K562 (cell line): ENCODE measurements around the gene SLC22A4. TPM values are rescaled to one million over a fixed set of nuclear protein-coding genes. Genes with fewer than 3 reads are reported as not detected.

Experiments
- EGR1 ChIP-seq: fragments of 450-650 bp; conservative IDR thresholded peaks from 2 replicates; pipeline ENCODE4 v1.6.1; 2017; ENCODE audit warnings: mild to moderate bottlenecking
- MAFF ChIP-seq: IDR thresholded peaks from 2 replicates; pipeline ENCODE4 v1.6.1; 2012; ENCODE audit warnings: low read length, improper control_type of control experiment
- MGA ChIP-seq: fragments of 450-650 bp; IDR thresholded peaks from 2 replicates; pipeline ENCODE4 v1.6.1; 2016; ENCODE audit warnings: mild to moderate bottlenecking, moderate library complexity
- PRDM10 ChIP-seq: fragments of 450-650 bp; IDR thresholded peaks from 2 replicates; pipeline ENCODE4 v1.6.1; 2018; ENCODE audit not compliant: partially characterized antibody
- PYGO2 ChIP-seq: fragments of 450-650 bp; IDR thresholded peaks from 2 replicates; pipeline ENCODE4 v1.6.1; 2016; ENCODE audit warnings: mild to moderate bottlenecking, missing genetic modification characterization, moderate library complexity, missing compliant biosample characterization
- SMC3 ChIP-seq: conservative IDR thresholded peaks from 2 replicates; pipeline ENCODE4 v1.6.1; 2011; ENCODE audit warnings: low read depth, low read length, improper control_type of control experiment; ENCODE audit not compliant: insufficient read depth
- SP2 ChIP-seq: IDR thresholded peaks from 2 replicates; pipeline ENCODE4 v1.6.1; 2011; ENCODE audit warnings: mild to moderate bottlenecking, low read depth, low read length, moderate library complexity; ENCODE audit not compliant: poor library complexity, severe bottlenecking; ENCODE audit errors: extremely low read depth
- polyA plus RNA-seq, 8 experiments: library from polyadenylated mRNA; depleted of rRNA in 4 of 8; stranded (reverse) in 5 of 8; unstranded in 3 of 8; fragments of >200 nt; fragmentation: Nextera tagmentation in 2 of 8; fragmentation: Illumina TruSeq in 1 of 8; extraction: Ambion mirVana in 2 of 8; extraction: Trizol in 1 of 8; gene quantifications; 2 replicates each; pipeline versions ENCODE4 v1.2.1 to v1.2.3, GENCODE V29; 2011 to 2014; ENCODE audit warnings: inconsistent platforms in 1 of 8, missing spikeins in 1 of 8
- total RNA-seq, 7 experiments: library from RNA; depleted of rRNA in 6 of 7; stranded (reverse); fragments of >200 nt in 6 of 7; fragmentation: Illumina TruSeq in 2 of 7; extraction: Trizol in 2 of 7; gene quantifications; 2 replicates each; pipeline versions ENCODE4 v1.2.1 to v1.2.3, GENCODE V29; 2011 to 2021; ENCODE audit warnings: low replicate concordance in 1 of 7
- TF ChIP-seq, protein P1 (sequence below): sonication (generic); formaldehyde crosslinking; IDR thresholded peaks from 2 replicates; pipeline ENCODE4 v1.9.0; 2022; ENCODE audit warnings: mild to moderate bottlenecking, missing genetic modification reagents
- TF ChIP-seq, protein P2 (sequence below), 2 experiments: fragments of 450-650 bp in 1 of 2; sonication (generic) in 1 of 2; formaldehyde crosslinking; conservative IDR thresholded peaks; 2 replicates each; pipeline versions ENCODE4 v1.4.0 to v1.8.1; 2020 to 2022; ENCODE audit warnings: mild to moderate bottlenecking in 1 of 2, missing genetic modification reagents in 1 of 2

SLC22A4 gene
- total and polyA plus RNA-seq, 9 of the 15 experiments (the other 6 are each of a cell fraction or from before 2014, with no cell fraction given), result 2.7 to 9.5 (median 6.2) TPM

DNA sequence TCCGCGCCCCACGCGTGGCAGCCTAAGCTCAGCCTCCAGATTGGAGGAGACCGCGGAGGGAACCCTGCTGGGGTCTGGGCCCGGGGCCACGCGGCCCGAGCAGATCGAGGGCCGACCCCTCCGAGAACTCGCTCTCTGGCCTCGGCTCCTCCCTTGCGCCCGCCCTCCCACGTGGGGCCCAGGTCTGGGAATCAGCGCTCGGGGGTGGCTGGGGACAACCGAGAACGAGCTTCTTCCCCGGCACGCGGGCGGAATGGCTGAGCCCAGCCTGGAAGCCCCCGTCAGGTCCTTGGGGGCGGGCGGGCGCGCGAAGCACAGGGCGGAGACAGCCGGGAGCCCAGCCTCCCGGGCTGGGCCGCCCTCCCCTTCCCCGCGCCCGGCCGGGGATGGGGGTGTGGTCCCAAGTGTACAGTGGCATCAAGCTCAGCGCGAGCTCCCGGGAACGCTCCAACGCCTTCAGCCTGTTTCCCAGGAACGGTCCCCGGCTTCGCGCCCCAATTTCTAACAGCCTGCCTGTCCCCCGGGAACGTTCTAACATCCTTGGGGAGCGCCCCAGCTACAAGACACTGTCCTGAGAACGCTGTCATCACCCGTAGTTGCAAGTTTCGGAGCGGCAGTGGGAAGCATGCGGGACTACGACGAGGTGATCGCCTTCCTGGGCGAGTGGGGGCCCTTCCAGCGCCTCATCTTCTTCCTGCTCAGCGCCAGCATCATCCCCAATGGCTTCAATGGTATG lies at the start of gene SLC22A4 (continued):
- TF ChIP-seq PRDM10 (peak; percentile 98), SP2 (no peak), MGA (peak; percentile 81), PYGO2 (no peak), EGR1 (peak; percentile 38), SMC3 (no peak), MAFF (no peak)
- TF ChIP-seq, protein P1, sequence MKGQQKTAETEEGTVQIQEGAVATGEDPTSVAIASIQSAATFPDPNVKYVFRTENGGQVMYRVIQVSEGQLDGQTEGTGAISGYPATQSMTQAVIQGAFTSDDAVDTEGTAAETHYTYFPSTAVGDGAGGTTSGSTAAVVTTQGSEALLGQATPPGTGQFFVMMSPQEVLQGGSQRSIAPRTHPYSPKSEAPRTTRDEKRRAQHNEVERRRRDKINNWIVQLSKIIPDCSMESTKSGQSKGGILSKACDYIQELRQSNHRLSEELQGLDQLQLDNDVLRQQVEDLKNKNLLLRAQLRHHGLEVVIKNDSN, result peak; percentile 95
- TF ChIP-seq, protein P2, sequence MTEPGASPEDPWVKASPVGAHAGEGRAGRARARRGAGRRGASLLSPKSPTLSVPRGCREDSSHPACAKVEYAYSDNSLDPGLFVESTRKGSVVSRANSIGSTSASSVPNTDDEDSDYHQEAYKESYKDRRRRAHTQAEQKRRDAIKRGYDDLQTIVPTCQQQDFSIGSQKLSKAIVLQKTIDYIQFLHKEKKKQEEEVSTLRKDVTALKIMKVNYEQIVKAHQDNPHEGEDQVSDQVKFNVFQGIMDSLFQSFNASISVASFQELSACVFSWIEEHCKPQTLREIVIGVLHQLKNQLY (CRISPR knock-in tag; conservative IDR thresholded peaks at IDR 0.05), result 0 out of 4 replicates have a peak, but pooled peaks of 1 of the 2 experiments have one; percentile 40
